Measurements from ENCODE around the gene SIRT2. TPM values are rescaled to one million over a fixed set of nuclear protein-coding genes. Genes with fewer than 3 reads are reported as not detected.
"Not testable (repeated sequence)": the region's sequence is repeated elsewhere in the genome, so short reads cannot be mapped to it uniquely, and the experiment has no call there.

The SIRT2 gene
- total RNA-seq, 1 donor from 2014 or later: 1,616 TPM

DNA sequence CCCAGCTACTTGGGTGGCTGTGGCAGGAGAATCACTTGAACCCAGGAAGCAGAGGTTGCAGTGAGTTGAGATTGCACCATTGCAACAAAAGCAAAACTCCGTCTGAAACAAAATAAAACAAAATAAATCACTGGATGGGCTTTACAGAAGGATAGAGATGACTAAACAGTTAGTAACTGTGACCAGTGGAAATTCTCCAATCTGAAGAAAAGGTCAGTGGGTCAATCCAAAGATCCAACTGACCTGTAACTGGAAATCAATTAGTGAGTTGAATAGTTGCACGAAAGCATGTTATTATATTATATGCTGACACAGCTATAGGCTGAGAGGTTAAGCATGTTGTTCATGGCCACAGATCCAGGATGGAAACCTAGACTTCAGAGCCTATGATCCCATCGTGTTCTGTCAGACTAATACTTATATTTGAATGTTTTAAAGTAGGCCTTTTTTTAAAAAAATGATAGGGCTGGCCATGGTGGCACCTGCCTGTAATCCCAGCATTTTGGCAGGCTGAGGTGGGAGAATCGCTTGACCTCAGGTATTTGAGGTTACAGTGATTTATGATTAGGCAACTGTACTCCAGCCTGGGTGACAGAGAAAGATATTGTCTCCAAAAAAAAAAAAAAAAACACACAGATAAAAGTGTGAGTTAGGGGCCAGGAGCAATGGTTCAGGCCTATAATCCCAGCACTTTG is 69.2 kb downstream of the SIRT2 start:
- no peak for DNase-seq (ENCODE audit: low read depth)

DNA sequence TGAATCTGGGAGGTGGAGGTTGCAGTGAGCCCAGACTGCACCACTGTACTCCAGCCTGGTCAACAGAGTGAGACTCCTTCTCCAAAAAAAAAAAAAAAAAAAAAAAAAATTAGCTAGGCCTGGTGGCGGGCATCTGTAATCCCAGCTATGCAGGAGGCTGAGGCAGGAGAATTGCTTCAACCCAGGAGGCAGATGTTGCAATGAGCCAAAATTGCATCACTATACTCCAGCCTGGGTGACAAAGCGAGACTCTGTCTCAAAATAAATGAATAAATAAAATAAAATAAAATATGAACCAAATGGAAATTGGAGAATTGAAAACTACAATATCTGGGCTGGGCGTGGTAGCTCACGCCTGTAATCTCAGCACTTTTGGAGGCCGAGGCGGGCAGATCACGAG is 70.2 kb downstream of the SIRT2 start:
- not testable (repeated sequence) for DNase-seq (ENCODE audit: low read depth)

Other genes starting within 250 kb of the SIRT2 start
- gene CAPN12, start 155.1 kb downstream of the SIRT2 start, total RNA-seq: 0.21 TPM in 1 of 2 replicates, not detected in the other
- not detected in 2 replicates for gene LGALS7, start 126.1 kb downstream of the SIRT2 start, total RNA-seq
- gene LGALS7B, start 110.4 kb downstream of the SIRT2 start, total RNA-seq: not detected in 2 replicates
- not detected in 2 replicates for gene LGALS4, start 86.7 kb downstream of the SIRT2 start, total RNA-seq
- 78.4 and 81.9 TPM in 2 replicates for gene ECH1, start 67.8 kb downstream of the SIRT2 start, total RNA-seq
- gene HNRNPL, start 49.6 kb downstream of the SIRT2 start, total RNA-seq: 218 and 220 TPM in 2 replicates
- gene RINL, start 21.3 kb downstream of the SIRT2 start, total RNA-seq: 8.3 and 20.6 TPM in 2 replicates
- gene NFKBIB, start 351 bp upstream of the SIRT2 start, total RNA-seq: 26.1 and 38.5 TPM in 2 replicates
- gene CCER2, start 12.6 kb upstream of the SIRT2 start, total RNA-seq: 0.51 and 0.94 TPM in 2 replicates
- gene SARS2, start 31.1 kb upstream of the SIRT2 start, total RNA-seq: 34.6 and 42.8 TPM in 2 replicates
- 57.9 and 58.3 TPM in 2 replicates for gene MRPS12, start 31.3 kb upstream of the SIRT2 start, total RNA-seq
- gene FBXO17, start 76.1 kb upstream of the SIRT2 start, total RNA-seq: 21.5 and 22.1 TPM in 2 replicates
- gene FBXO27, start 132.9 kb upstream of the SIRT2 start, total RNA-seq: 6.8 and 15.5 TPM in 2 replicates
- gene ACP7, start 184.8 kb upstream of the SIRT2 start, total RNA-seq: not detected in 2 replicates
- 5.8 and 8.5 TPM in 2 replicates for gene PAK4, start 226.2 kb upstream of the SIRT2 start, total RNA-seq

Data from myocyte (in vitro differentiated cells).